Stimulated activated CD4-positive, alpha-beta T cell treated with anti-CD3 and anti-CD28 coated beads, Interleukin-4, amount 100 ng/mL, for 1 hour (primary cell): Measurements from ENCODE around the gene HYAL1.
"Not testable (repeated sequence)": the region's sequence is repeated elsewhere in the genome, so short reads cannot be mapped to it uniquely, and the experiment has no call there.

Experiments used
- DNase-seq: peaks from one replicate; pipeline ENCODE4 v3.0.0-alpha.2; 2020

The HYAL1 gene

DNA sequence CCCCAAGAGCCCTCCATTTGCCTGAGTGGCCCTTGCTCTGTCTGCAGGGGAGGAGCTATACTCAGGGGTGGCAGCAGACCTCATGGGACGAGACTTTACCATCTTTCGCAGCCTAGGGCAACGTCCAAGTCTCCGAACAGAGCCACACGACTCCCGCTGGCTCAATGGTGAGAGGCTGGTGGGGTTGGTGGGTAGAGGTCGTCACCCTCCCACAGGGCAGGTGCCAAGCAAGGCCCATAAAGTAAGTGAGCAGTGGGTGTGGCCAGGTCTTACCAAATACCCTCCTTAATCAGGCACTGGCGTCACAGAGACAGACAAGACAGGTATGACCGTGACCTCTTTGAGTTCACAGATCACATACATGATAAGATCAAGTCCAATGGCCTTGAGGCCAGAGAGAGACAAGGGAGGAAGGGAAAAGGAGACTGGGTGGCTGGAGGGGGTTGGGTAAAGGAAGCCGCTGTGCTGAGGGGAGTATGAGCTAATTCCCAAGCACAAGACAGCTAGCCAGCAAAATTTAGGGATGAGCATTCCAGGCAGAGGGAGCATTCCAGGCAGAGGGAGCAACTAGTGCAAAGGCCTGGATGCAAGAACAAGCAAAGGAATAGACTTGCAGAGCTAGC, 31.9 kb downstream of the HYAL1 start:
- DNase-seq: no peak

DNA sequence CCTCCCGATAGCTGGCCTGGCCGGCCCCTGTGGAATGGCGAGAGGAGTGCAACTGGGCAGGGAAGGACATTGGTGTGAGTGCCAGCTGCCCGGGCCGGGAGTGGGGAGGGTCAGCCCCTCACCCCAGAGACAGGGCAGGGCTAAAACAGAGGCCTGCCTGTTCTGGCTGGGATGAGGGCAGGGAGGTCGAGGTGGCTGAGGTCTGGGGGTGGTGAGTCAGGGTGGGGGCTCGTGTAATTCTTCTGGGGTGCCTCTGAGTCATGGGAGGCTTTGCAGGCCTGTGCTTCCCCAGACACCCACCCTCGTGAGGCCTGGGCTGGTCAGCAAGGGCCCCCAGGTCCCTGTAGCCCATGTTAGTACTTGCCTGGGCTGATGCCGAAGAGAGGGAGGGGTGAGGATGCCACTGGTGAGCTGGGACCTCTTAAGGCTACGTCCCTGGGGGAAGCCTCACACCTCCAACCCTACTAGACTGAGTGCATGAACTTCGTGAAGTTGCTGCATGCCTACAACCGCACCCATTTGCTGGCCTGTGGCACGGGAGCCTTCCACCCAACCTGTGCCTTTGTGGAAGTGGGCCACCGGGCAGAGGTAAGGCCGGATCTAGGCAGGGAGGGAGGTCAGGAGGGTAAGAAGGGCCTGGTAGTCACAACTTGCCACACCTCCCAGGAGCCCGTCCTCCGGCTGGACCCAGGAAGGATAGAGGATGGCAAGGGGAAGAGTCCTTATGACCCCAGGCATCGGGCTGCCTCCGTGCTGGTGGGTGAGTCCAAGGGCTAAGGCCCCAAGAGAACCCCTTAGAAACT, 32.8 kb downstream of the HYAL1 start:
- no peak for DNase-seq

DNA sequence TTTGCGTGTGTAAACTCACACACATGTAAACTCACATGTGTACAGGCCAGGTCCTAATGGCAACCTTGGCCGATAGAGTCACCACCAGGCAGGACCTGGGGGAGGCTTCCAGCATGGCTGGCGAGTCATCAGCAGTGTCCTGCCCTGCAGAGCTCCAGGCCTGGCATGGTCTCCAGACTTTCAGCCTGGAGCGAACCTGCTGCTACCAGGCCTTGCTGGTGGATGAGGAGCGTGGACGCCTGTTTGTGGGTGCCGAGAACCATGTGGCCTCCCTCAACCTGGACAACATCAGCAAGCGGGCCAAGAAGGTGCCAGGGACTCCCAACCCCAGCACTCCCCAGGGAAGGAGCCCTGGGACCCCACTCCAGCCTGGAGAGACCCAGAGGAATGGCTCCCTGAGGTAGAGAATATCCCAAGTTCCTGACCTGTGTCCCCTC, 33.4 kb downstream of the HYAL1 start:
- DNase-seq: no peak

DNA sequence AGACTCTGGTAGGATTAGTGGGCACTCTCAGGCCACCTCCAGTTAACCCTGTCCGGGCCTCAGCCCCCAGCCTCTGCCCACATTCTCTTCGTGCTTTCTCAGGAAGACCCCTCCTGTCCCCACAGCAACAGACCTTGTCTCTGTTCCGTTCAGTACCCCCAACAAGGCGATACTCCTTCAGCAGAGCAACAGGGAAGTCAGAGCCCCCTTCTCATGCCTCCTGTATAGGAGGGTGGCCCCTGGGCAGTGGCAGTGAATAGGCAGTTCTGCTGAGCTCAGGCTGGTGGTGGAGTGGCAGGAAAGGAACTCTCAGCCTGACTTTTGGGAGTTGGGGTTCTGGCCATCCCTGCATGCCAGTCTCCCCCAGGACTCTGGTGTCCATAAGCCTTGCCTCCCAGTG, 33.9 kb downstream of the HYAL1 start:
- DNase-seq: no peak

DNA sequence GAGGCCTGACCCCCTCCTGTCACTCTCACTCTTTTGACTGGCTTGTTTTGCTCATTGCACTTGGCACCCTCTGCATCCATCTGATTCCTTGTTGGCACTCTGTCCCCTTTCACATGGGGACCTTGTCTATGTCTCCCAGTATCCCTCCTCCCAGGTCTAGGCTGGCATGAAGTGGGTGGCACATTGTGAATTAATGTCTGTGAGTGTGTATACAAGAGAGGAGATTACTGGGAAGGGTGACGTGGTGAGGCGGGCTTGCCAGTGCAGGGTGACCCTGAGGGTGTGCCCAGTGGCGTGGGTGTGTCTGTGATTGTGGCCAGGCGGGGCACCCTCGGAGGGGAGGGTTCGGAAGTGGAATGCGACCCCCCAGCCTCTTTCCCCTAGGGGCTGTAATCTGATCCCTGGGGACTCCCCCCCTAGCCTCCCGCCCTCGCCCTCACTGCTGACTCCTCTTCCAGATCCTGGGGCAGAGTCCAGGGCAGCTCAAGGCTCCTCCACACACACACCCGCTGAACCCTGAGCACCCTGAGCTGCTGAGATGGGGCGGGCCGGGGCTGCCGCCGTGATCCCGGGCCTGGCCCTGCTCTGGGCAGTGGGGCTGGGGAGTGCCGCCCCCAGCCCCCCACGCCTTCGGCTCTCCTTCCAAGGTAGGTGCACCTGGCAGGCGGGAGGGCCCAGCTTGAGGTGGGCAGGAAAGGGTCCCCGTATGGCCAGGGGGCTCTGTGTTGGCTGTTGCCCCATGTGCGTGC, 34.5 kb downstream of the HYAL1 start, which contains the start of gene SEMA3B:
Gene SEMA3B (plus strand): TSS at position 445 of the 749 bp plus-strand sequence. CDS start 94 bp downstream, at position 539.
- DNase-seq: no peak

GRCh38 chr3:50268276-50268675, 35.1 kb downstream of the HYAL1 start:
- no peak for DNase-seq

GRCh38 chr3:50267280-50267913, 36.0 kb downstream of the HYAL1 start:
- no peak for DNase-seq

DNA sequence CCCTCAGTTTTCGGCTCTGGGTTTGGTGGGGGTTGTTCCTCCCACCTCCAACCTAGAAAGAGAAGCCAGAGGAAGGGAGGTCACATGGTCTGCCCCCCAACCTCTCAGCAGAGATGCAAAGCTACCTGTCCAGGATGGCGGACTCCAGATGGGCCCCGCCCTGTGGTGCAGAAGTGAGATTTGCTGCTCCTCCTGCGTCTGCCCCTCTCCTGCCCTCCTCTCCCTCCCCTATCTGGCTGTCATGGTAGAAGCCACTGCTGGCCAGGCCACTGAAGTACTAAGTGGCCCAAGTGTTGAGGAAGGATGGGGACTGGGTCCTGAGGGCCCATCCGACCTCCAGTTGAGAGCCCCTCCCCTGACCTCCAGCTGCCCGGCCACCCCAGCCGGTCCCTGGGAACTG, 36.5 kb downstream of the HYAL1 start:
- DNase-seq: no peak

- no peak for DNase-seq
These were observed 37.4 kb downstream of the HYAL1 start for GRCh38 chr3:50266017-50266416.

- DNase-seq: no peak
These were observed 37.8 kb downstream of the HYAL1 start for GRCh38 chr3:50265571-50265970.

DNA sequence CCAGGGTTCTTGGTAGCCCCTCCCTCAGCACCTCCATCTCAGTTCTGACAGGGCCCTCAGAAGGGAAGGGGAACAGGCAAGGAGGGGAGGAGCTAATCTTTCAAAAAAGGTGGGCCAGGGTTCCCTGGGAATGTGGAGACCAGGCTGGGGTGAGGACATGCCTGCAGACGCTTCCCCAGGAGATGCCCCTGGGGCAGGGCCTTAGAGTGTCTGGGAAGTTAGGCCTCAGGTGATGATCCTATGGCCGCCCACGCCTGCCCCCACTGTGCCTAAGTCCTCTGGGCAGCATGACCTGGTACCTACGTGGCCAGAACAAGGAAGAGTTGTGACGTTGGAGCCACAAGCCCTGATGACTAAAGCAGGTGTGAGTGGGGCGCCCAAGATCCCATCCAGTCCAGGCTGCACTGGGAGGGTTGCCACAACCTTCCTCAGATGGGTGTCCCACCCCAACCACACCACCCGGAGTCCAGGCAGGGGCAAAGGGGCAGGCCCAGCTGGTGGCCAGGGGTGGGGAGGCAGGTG, 38.3 kb downstream of the HYAL1 start:
- no peak for DNase-seq

DNA sequence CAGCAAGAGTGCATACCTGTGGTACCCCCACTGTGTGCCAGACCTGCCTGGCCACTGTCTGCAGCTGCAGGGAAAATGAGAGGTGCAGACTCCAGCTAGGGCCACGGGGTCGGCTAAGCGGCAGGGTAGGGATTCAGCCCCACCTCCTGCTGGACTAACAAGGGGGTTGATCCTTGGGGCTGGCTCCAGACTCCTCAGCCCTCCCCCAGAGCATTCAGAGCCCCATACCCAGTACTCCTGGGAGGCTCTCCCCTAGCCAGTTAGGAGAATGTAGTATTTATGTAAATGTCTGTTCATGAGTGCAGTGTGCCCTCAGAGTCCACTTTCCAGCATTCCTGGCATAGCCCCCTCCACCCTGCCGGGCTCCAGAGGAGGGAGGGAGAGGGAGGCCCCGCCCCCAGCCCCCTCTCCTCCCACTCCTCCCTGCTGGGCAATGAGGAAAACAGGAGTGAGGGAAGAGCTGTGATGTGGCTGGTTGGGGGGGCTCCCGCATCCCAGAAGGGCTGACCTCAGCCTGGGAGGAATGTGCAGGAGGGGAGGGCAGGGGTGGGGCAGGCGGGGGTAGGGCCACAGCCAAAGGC, 38.9 kb downstream of the HYAL1 start:
- DNase-seq: no peak

DNA sequence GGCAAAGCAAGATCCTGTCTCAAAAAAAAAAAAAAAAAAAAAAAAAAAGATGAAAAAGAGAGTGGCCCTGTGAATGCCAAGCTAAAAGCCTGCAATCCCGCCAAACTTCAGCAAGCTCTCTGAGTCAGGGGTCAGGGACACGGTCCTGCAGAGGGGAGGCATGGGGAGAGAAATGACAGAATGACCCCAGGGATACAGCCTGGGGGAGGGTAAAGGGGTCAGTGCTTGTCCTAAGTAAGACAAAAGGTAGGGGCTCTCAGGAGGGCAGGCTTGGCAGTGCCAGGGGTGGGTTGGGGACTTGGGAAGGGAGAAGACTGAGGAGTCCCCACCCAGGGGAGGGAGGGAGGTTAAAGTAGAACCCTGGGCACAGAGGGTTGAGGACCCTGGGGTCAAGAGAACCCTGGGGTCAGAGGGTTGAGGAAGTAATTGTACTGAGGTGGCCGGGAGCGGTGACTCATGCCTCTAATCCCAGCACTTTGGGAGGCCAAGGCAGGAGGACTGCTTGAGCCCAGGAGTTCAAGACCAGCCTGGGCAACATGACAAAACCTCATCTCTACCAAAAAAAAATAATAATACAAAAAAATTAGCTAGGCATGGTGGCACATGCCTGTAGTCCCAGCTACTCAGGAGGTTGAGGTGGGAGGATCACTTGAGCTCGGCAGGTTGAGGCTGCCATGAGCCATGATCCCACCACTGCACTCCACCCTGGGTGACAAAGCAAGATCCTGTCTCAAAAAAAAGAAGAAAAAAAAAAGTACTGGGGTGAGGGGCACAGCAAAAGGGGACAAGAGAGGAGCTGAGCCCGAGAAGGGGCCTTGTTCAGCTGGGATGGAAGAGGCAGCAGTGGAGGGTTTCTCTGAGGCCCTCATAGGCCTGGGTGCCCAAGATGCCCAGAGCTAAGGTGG, 39.6 kb downstream of the HYAL1 start:
- DNase-seq: no peak

GRCh38 chr3:50262778-50263177, 40.6 kb downstream of the HYAL1 start:
- no peak for DNase-seq

DNA sequence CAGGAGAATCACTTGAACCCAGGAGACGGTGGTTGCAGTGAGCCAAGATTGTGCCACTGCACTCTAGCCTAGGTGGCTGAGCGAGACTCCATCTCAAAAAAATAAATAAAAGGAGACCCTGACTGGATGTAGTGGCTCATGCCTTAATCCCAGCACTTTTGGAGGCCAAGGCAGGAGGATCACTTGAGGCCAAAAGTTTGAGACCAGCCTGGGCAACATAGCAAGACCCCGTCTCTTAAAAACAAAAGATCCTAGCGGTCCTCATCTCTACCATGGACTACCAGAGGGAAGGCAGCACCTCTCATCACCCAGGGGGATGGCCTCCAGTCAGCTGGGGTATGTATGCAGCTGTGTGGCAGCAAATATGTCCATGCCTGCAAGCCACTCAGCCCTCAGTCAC, 41.2 kb downstream of the HYAL1 start:
- not testable (repeated sequence) for DNase-seq

DNA sequence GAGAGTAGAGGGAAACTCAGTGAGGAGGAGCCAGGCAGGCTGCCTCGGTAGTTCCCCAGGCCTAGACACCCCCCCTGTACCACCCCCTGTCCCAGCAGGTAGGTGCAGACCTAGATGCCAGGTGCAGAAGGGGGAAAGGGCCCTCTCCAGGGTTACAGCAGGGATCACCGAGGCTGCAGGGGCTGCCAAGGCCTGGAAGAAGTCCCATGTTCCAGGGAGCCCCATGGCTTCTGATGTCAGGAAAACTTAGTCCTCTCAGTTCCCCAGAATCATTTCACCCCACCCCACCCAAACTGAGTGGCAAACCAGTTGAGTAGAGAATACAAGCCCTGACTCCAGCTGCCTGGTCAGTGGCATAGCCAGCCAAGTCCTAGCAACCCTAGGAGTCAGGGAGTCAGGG, 41.9 kb downstream of the HYAL1 start:
- no peak for DNase-seq

GRCh38 chr3:50260942-50261441, 42.4 kb downstream of the HYAL1 start:
- no peak for DNase-seq

GRCh38 chr3:50260027-50260941, 43.1 kb downstream of the HYAL1 start:
- peak; percentile 83 for DNase-seq

DNA sequence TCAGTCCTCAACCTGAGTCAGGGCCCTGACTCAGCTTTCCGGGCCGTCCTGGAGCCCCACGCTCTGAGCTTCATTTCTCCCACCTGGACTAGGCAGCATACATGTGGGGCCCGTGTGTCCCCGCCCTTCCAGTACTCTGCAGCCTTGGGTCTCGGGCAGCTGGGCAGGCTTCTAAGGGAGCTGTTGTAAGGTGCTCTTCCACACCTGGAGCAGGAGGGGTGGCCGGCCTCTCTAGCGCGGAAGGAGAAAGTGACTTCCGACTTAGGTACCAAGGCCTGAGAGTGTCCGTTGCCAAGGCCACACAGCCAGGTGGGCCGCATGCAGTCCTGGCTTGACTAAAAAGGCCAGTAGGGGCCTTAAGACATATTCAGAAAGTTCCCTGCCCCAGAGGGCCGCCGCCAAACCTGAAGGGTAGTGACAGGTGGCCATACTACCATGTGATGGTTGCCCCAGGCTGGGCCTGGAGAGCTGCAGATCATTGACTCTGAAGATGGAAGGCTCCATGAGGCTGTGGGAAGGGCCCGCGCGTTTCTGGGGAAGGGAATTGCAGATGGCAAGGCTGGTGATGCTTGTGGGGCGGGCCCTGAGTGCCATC, 43.8 kb downstream of the HYAL1 start:
- no peak for DNase-seq

GRCh38 chr3:50258979-50259378, 44.4 kb downstream of the HYAL1 start:
- DNase-seq: no peak
